Transverse colon (tissue), 4 donors: ENCODE results near the gene CDC6. TPM values are rescaled to one million over a fixed set of nuclear protein-coding genes. Genes with fewer than 3 reads are reported as not detected.

Source experiments
- DNase-seq: peaks from one replicate; pipeline ENCODE4 v3.0.0-alpha.2; 2019
- H3K27ac ChIP-seq, 4 donors: fragments of 200-600 bp; sonication (generic); 2 replicates each; pipeline ENCODE4 v1.5.1; 2016 to 2018; ENCODE audit warnings: inconsistent platforms in 4 of 4
- H3K27me3 ChIP-seq: fragments of 200-600 bp; sonication (generic); 2 replicates; pipeline ENCODE4 v1.5.1; 2017; ENCODE audit warnings: inconsistent platforms
- H3K36me3 ChIP-seq, 4 donors: fragments of 200-600 bp; sonication (generic); 2 replicates each; pipeline ENCODE4 v1.5.1; 2017 to 2019; ENCODE audit warnings: inconsistent platforms in 4 of 4
- H3K4me1 ChIP-seq, 4 donors: fragments of 200-600 bp; sonication (generic); 2 replicates each; pipeline ENCODE4 v1.5.1; 2017 to 2020; ENCODE audit warnings: inconsistent platforms in 4 of 4
- H3K4me3 ChIP-seq, 4 donors: fragments of 200-600 bp; sonication (generic); 1 replicate in 1 of 4; 2 replicates in 3 of 4; pipeline versions ENCODE4 v1.5.1 to v1.6.1; 2017 to 2019; ENCODE audit warnings: inconsistent platforms in 4 of 4
- H3K9me3 ChIP-seq, 2 donors: fragments of 200-600 bp; sonication (generic); 2 replicates each; pipeline ENCODE4 v1.5.1; 2017 to 2019; ENCODE audit warnings: inconsistent platforms in 2 of 2
- EP300 ChIP-seq: sonication (generic); formaldehyde crosslinking; IDR thresholded peaks from one replicate; pipeline ENCODE4 v1.6.1; 2017; ENCODE audit warnings: antibody characterized with exemption, low read depth
- POLR2A ChIP-seq: fragments of 450-650 bp; IDR thresholded peaks from one replicate; pipeline ENCODE4 v1.6.1; 2016; ENCODE audit warnings: antibody characterized with exemption, mild to moderate bottlenecking, moderate library complexity
- POLR2AphosphoS5 ChIP-seq, 3 donors: sonication (generic); formaldehyde crosslinking; IDR thresholded peaks; one replicate each; pipeline ENCODE4 v1.6.1; 2016; ENCODE audit warnings: antibody characterized with exemption in 3 of 3
- WGBS, 2 donors: methylation state at CpG; one replicate each; pipeline ENCODE4 v1.1.5; 2018; ENCODE audit warnings: low coverage in 1 of 2; 5-methylcytosine and 5-hydroxymethylcytosine counted together
- in situ Hi-C, 4 donors: fragments of 200-750 bp; cut with MboI; loops; one replicate each; pipeline versions ENCODE4 v1.15.0 to v1.15.1; 2017; ENCODE audit warnings: low sequenced_read_pairs in 3 of 4, low pct_ligation_motif_present in 1 of 4, low pct_unique_long_range_greater_than_20kb in 1 of 4
- intact Hi-C: fragments of 100-400 bp; cut with DNase I; formaldehyde crosslinking; loops from one replicate; pipeline ENCODE4 v1.15.1; 2023; ENCODE audit warnings: low total_unique reads
- total RNA-seq, 4 donors: library from RNA; depleted of rRNA; stranded (reverse); fragments of >200 nt; gene quantifications; one replicate each; pipeline ENCODE4 v1.1.0, GENCODE V29; 2016
- TF ChIP-seq, protein P1 (sequence below), 5 experiments: fragments of 200-600 bp in 3 of 5; fragments of 450-650 bp in 2 of 5; sonication (generic) in 3 of 5; IDR thresholded peaks; 1 replicate in 2 of 5; 2 replicates in 3 of 5; pipeline ENCODE4 v1.5.1; 2016 to 2017; ENCODE audit warnings: antibody characterized with exemption in 5 of 5, inconsistent platforms in 3 of 5, mild to moderate bottlenecking in 2 of 5, moderate library complexity in 1 of 5

CDC6 gene
- total RNA-seq, 4 donors from 2014 or later, result 1.6 to 3.2 (median 2.4) TPM; not detected in 1

DNA sequence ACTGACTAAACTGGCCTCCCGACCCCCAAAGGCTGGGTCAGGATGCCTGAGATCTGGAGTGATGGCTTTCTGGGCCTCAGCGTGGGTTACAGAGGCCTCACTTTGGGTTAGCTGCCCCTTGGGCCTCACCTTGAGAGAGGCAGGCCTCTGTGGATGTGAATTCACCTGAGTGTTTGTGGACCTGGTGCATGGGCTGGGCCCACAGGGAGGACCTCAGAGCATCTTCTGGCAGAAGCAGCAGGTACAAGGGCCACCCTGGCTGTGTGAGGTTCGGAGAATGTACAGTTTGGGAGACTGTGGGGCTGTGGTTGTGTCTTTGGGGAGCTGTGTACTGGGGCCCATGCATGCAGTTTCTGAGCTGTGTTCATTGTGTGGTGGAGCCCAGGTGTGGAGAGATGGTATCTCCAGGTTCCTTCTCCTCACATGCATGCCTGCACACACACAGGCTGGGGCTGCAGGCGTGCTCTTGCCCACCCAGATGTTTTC is 39.6 kb downstream of the CDC6 start:
- Histone ChIP-seq H3K36me3 (no peaks in the 10 kb centered on the region), H3K4me1 (peaks cover 80 to 98% (median 91%) of the 10 kb centered on the region in 4 donors), H3K4me3 (no peak overlapping the region), H3K27ac (peak overlapping the region; percentile 91 to 96 (median 92)), H3K9me3 (no peaks in the 10 kb centered on the region), H3K27me3 (no peaks in the 10 kb centered on the region)
- in situ Hi-C loops (no loop called here), intact Hi-C loops (no loop called here)
- WGBS, 2 donors, result 63% methylated on average over 4 of the region's 4 CpGs; no CpG with 5 or more reads in 1 of the 2 donors
- DNase-seq, result no peak
- TF ChIP-seq, protein P1, sequence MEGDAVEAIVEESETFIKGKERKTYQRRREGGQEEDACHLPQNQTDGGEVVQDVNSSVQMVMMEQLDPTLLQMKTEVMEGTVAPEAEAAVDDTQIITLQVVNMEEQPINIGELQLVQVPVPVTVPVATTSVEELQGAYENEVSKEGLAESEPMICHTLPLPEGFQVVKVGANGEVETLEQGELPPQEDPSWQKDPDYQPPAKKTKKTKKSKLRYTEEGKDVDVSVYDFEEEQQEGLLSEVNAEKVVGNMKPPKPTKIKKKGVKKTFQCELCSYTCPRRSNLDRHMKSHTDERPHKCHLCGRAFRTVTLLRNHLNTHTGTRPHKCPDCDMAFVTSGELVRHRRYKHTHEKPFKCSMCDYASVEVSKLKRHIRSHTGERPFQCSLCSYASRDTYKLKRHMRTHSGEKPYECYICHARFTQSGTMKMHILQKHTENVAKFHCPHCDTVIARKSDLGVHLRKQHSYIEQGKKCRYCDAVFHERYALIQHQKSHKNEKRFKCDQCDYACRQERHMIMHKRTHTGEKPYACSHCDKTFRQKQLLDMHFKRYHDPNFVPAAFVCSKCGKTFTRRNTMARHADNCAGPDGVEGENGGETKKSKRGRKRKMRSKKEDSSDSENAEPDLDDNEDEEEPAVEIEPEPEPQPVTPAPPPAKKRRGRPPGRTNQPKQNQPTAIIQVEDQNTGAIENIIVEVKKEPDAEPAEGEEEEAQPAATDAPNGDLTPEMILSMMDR (IDR thresholded peaks at IDR 0.05), result no peak
- TF ChIP-seq EP300 (no peak), POLR2A (no peak), POLR2AphosphoS5 (IDR thresholded peaks at IDR 0.05) (no peak)

- in situ Hi-C loops (no loop called here), intact Hi-C loops (no loop called here)
- 7 to 9% methylated on average over 2 to 3 of the region's 3 CpGs for WGBS, 2 donors
- no peaks in the 10 kb centered on the region for H3K36me3 ChIP-seq
- H3K4me1 ChIP-seq, result peaks cover 80 to 99% (median 91%) of the 10 kb centered on the region in 4 donors
- no peaks in the 10 kb centered on the region for H3K27me3 ChIP-seq
- peak overlapping the region; percentile 91 to 96 (median 92) for H3K27ac ChIP-seq
- DNase-seq, result no peak
- no peaks in the 10 kb centered on the region for H3K9me3 ChIP-seq
- no peak overlapping the region for H3K4me3 ChIP-seq
- no peak for TF ChIP-seq POLR2A
- no peak for TF ChIP-seq POLR2AphosphoS5 (IDR thresholded peaks at IDR 0.05)
- no peak for TF ChIP-seq EP300
- TF ChIP-seq, protein P1 (IDR thresholded peaks at IDR 0.05), result no peak
Measured at GRCh38 chr17:40327735-40328385, 40.2 kb downstream of the CDC6 start.

- in situ Hi-C loops (no loop called here), intact Hi-C loops (no loop called here)
- Histone ChIP-seq H3K4me1 (peaks cover 80 to 99% (median 91%) of the 10 kb centered on the region in 4 donors), H3K36me3 (no peaks in the 10 kb centered on the region), H3K27ac (peak overlapping the region; percentile 91 to 96 (median 92)), H3K4me3 (no peak overlapping the region), H3K9me3 (no peaks in the 10 kb centered on the region), H3K27me3 (no peaks in the 10 kb centered on the region)
- TF ChIP-seq POLR2AphosphoS5 (IDR thresholded peaks at IDR 0.05), result no peak
- TF ChIP-seq EP300, result no peak
- TF ChIP-seq, protein P1 (IDR thresholded peaks at IDR 0.05), result no peak
- no peak for TF ChIP-seq POLR2A
- no peak for DNase-seq
- WGBS, 2 donors, result 67 to 71% methylated on average over 2 of the region's 2 CpGs
Measured at GRCh38 chr17:40328386-40328766, 40.7 kb downstream of the CDC6 start.

DNA sequence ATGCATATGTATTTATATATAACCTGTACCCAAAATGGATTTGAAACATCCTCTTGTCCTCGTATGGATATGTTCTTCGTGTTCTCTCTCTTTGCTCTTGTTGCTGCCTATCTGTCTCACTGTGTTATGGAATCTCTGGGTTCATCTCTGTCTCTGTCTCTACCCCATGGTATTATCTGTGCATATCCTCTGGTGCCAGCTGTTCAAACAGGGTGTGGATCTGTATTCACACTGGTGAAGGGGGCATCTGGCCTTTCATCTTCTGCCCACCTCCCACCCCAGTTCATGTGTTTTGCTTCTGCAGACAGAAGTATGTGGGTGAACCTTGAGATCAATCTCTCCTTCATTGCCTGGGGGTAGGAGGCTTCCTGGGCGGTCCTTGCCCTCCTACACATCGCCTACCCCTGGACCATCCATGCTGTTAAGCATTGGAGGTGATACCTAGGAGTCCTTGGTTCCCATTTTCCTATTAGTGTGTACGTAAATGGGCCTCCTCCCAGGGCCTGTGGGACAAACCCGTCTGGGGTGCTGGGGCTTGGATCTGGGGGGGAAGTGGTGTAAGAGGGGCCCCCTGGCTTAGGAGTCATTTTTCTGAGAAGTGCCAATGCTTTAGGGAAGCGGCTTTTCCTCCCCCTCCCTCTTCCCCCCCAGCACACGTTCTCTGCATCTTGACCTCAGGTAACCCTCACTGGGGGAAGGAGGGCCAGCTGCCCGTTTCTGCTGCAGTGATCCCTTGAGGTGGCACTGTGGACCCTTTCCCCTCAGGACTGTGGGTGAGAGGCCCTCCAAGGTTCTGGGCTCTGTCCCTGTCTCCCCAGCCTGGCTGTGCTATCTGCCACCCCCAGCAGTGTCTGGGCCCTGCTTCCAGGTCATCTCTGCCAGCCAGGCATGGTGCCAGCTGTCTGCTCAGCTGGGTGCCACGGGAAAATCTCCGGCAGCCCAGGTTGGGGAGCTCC is 42.4 kb downstream of the CDC6 start:
- H3K27ac ChIP-seq, result peak overlapping the region; percentile 75 to 96 (median 84)
- TF ChIP-seq POLR2AphosphoS5 (IDR thresholded peaks at IDR 0.05) (no peak), POLR2A (no peak), EP300 (no peak)
- TF ChIP-seq, protein P1 (IDR thresholded peaks at IDR 0.05), result no peak
- intact Hi-C loops (no loop called here), in situ Hi-C loops (no loop called here)
- H3K27me3 ChIP-seq, result no peaks in the 10 kb centered on the region
- no peaks in the 10 kb centered on the region for H3K9me3 ChIP-seq
- peaks cover 80 to 99% (median 91%) of the 10 kb centered on the region in 4 donors for H3K4me1 ChIP-seq
- DNase-seq, result peak; percentile 60
- 37 to 50% methylated on average over 2 to 11 of the region's 11 CpGs for WGBS, 2 donors
- H3K36me3 ChIP-seq, result no peaks in the 10 kb centered on the region
- H3K4me3 ChIP-seq, result no peak overlapping the region
